Right lobe of liver (tissue), 4 donors: ENCODE results near the gene POLR1A.

ENCODE experiments used
- CTCF ChIP-seq, 4 donors: fragments of 200-600 bp in 3 of 4; fragments of 450-650 bp in 1 of 4; IDR thresholded peaks; one replicate each; pipeline versions ENCODE4 v1.5.1 to v1.8.0; 2016 to 2022; ENCODE audit warnings: antibody characterized with exemption in 4 of 4, mild to moderate bottlenecking in 2 of 4
- POLR2A ChIP-seq: fragments of 450-650 bp; IDR thresholded peaks from one replicate; pipeline ENCODE4 v1.6.1; 2017; ENCODE audit warnings: antibody characterized with exemption, mild to moderate bottlenecking
- donor health status: DM: no; HTN: no; CAD: no.
- donor health status: DM: no; HTN: no; CAD: no.
- donor health status: DM: no; HTN: yes; CAD: no.

- TF ChIP-seq CTCF (IDR thresholded peaks at IDR 0.05), result no peak
- TF ChIP-seq POLR2A, result no peak
Observed at GRCh38 chr2:86050301-86050700, 55.4 kb downstream of the POLR1A start.
